ENCODE measurements around the gene ZFP64. TPM values are rescaled to one million over a fixed set of nuclear protein-coding genes. Genes with fewer than 3 reads are reported as not detected.
A peak's percentile ranks its signal among the peaks of the same experiment; 100 is the strongest.

ZFP64 gene
- total RNA-seq, 6 donors from 2014 or later: 7.9 to 23.5 (median 12.5) TPM

- ATAC-seq (ENCODE audit: low FRiP score in 2 of 2): no peak
Measured at GRCh38 chr20:52213995-52214394, 22.4 kb upstream of the ZFP64 start.

GRCh38 chr20:52212943-52213342 is 21.4 kb upstream of the ZFP64 start:
- Histone ChIP-seq H3K36me3 (no peaks in the 10 kb centered on the region), H3K4me3 (no peak overlapping the region), H3K4me1 (no peaks in the 10 kb centered on the region), H3K27ac (no peak overlapping the region), H3K27me3 (no peaks in the 10 kb centered on the region), H3K9me3 (peaks cover 0 to 5% (median 0%) of the 10 kb centered on the region in 4 donors)
- WGBS, 2 donors: 60 to 65% methylated on average over 2 of the region's 2 CpGs
- ATAC-seq (ENCODE audit: low FRiP score in 2 of 2) (no peak), DNase-seq (no peak)
- TF ChIP-seq POLR2A (IDR thresholded peaks at IDR 0.05): no peak
- TF ChIP-seq CTCF (IDR thresholded peaks at IDR 0.05): no peak

More at GRCh38 chr20:52213995-52214394, 22.4 kb upstream of the ZFP64 start:
- no peak for DNase-seq
- Histone ChIP-seq H3K4me3 (no peak overlapping the region), H3K36me3 (no peaks in the 10 kb centered on the region), H3K4me1 (no peaks in the 10 kb centered on the region), H3K9me3 (peaks cover 0 to 5% (median 0%) of the 10 kb centered on the region in 4 donors), H3K27me3 (no peaks in the 10 kb centered on the region), H3K27ac (no peak overlapping the region)
- no peak for TF ChIP-seq EP300 (IDR thresholded peaks at IDR 0.05)
- TF ChIP-seq POLR2AphosphoS5 (IDR thresholded peaks at IDR 0.05): no peak
- WGBS, 2 donors: 87 to 88% methylated on average over 4 of the region's 4 CpGs

GRCh38 chr20:52210037-52210990 is 18.7 kb upstream of the ZFP64 start:
- TF ChIP-seq POLR2AphosphoS5 (IDR thresholded peaks at IDR 0.05) (no peak), EP300 (IDR thresholded peaks at IDR 0.05) (no peak), CTCF (IDR thresholded peaks at IDR 0.05) (no peak), POLR2A (IDR thresholded peaks at IDR 0.05) (no peak)
- H3K27me3 ChIP-seq: no peaks in the 10 kb centered on the region
- no peaks in the 10 kb centered on the region for H3K9me3 ChIP-seq
- no peaks in the 10 kb centered on the region for H3K36me3 ChIP-seq
- ATAC-seq (ENCODE audit: low FRiP score in 2 of 2) (no peak), DNase-seq (peak in 1 of 2 donors; percentile 60)
- WGBS, 2 donors: 93 to 96% methylated on average over 39 of the region's 39 CpGs
- no peaks in the 10 kb centered on the region for H3K4me1 ChIP-seq
- H3K27ac ChIP-seq: no peak overlapping the region
- no peak overlapping the region for H3K4me3 ChIP-seq

- no peak overlapping the region for H3K27ac ChIP-seq
- no peaks in the 10 kb centered on the region for H3K4me1 ChIP-seq
- no peaks in the 10 kb centered on the region for H3K27me3 ChIP-seq
- H3K9me3 ChIP-seq: no peaks in the 10 kb centered on the region
- no peaks in the 10 kb centered on the region for H3K36me3 ChIP-seq
- TF ChIP-seq POLR2A (IDR thresholded peaks at IDR 0.05) (no peak), POLR2AphosphoS5 (IDR thresholded peaks at IDR 0.05) (no peak), CTCF (IDR thresholded peaks at IDR 0.05) (no peak), EP300 (IDR thresholded peaks at IDR 0.05) (no peak)
- 42 to 45% methylated on average over 4 of the region's 4 CpGs for WGBS, 2 donors
- DNase-seq: no peak
- ATAC-seq (ENCODE audit: low FRiP score in 2 of 2): no peak
- no peak overlapping the region for H3K4me3 ChIP-seq
Measured at GRCh38 chr20:52209154-52209571, 17.6 kb upstream of the ZFP64 start.

- no peaks in the 10 kb centered on the region for H3K4me1 ChIP-seq
- no peaks in the 10 kb centered on the region for H3K36me3 ChIP-seq
- no peak overlapping the region for H3K27ac ChIP-seq
- no peaks in the 10 kb centered on the region for H3K9me3 ChIP-seq
- ATAC-seq (ENCODE audit: low FRiP score in 2 of 2) (no peak), DNase-seq (no peak)
- no peak for TF ChIP-seq EP300 (IDR thresholded peaks at IDR 0.05)
- TF ChIP-seq CTCF (IDR thresholded peaks at IDR 0.05): no peak
- no peak for TF ChIP-seq POLR2AphosphoS5 (IDR thresholded peaks at IDR 0.05)
- no peak for TF ChIP-seq POLR2A (IDR thresholded peaks at IDR 0.05)
- no peak overlapping the region for H3K4me3 ChIP-seq
- no peaks in the 10 kb centered on the region for H3K27me3 ChIP-seq
- WGBS, 2 donors: 90 to 93% methylated on average over 3 of the region's 3 CpGs
Measured at GRCh38 chr20:52207020-52207810, 15.6 kb upstream of the ZFP64 start.

Measured in upper lobe of left lung (tissue), 6 donors.